HepG2 (cell line): ENCODE data around the gene ADGRL1. TPM values are rescaled to one million over a fixed set of nuclear protein-coding genes. Genes with fewer than 3 reads are reported as not detected.

Source experiments
- polyA plus RNA-seq, 8 experiments: library from polyadenylated mRNA; depleted of rRNA in 3 of 8; stranded (reverse) in 7 of 8; unstranded in 1 of 8; fragments of >200 nt; fragmentation: Illumina TruSeq in 4 of 8; extraction: Trizol in 4 of 8; gene quantifications; 2 replicates each; pipeline versions ENCODE4 v1.2.1 to v1.2.3, GENCODE V29; 2011 to 2016; ENCODE audit warnings: low read depth in 4 of 8, missing spikeins in 1 of 8, mixed read lengths in 1 of 8; ENCODE audit not compliant: insufficient read depth in 1 of 8
- small RNA-seq, 3 experiments: library from RNA; depleted of rRNA; stranded (forward); fragments of <200 nt; gene quantifications; one replicate each; pipeline ENCODE3, GENCODE V24; 2012; ENCODE audit warnings: low read depth in 2 of 3, low replicate concordance in 1 of 3; ENCODE audit not compliant: insufficient read length in 3 of 3, insufficient read depth in 2 of 3
- total RNA-seq, 5 experiments: library from RNA; depleted of rRNA; stranded (reverse); fragments of >200 nt; fragmentation: Illumina TruSeq; extraction: Trizol; gene quantifications; 2 replicates each; pipeline ENCODE4 v1.2.3, GENCODE V29; 2016; ENCODE audit warnings: low read depth in 1 of 5

The ADGRL1 gene
- total and polyA plus RNA-seq, 2 of the 13 experiments (the other 11 are each of a cell fraction or from before 2014, with no cell fraction given): 0.49 to 1.7 TPM

Small RNA genes within 50 kb of the gene (small RNA-seq; reads per million reads assigned to genes)
- 0 reads per million in 3 experiments for gene RN7SL231P

Other genes with a start within 250 kb of the ADGRL1 start
- gene RFX1, start 199.8 kb downstream of the ADGRL1 start, total RNA-seq (2016; rRNA removed; fragmentation: Illumina TruSeq; extraction: Trizol): 1.3 and 1.4 TPM in 2 replicates
- 0.56 and 1.1 TPM in 2 replicates for gene RFX1, start 199.8 kb downstream of the ADGRL1 start, polyA plus RNA-seq (2011; rRNA removed)
- not detected in 2 replicates for gene RLN3, start 178.0 kb downstream of the ADGRL1 start, total RNA-seq (2016; rRNA removed; fragmentation: Illumina TruSeq; extraction: Trizol)
- not detected in 2 replicates for gene RLN3, start 178.0 kb downstream of the ADGRL1 start, polyA plus RNA-seq (2011; rRNA removed)
- 3.4 and 8.1 TPM in 2 replicates for gene IL27RA, start 174.4 kb downstream of the ADGRL1 start, total RNA-seq (2016; rRNA removed; fragmentation: Illumina TruSeq; extraction: Trizol)
- 3.5 and 5.4 TPM in 2 replicates for gene IL27RA, start 174.4 kb downstream of the ADGRL1 start, polyA plus RNA-seq (2011; rRNA removed)
- 2.4 and 2.5 TPM in 2 replicates for gene PALM3, start 144.1 kb downstream of the ADGRL1 start, total RNA-seq (2016; rRNA removed; fragmentation: Illumina TruSeq; extraction: Trizol)
- 0.79 and 1.0 TPM in 2 replicates for gene PALM3, start 144.1 kb downstream of the ADGRL1 start, polyA plus RNA-seq (2011; rRNA removed)
- 5.2 and 5.4 TPM in 2 replicates for gene MISP3, start 133.4 kb downstream of the ADGRL1 start, total RNA-seq (2016; rRNA removed; fragmentation: Illumina TruSeq; extraction: Trizol)
- gene MISP3, start 133.4 kb downstream of the ADGRL1 start, polyA plus RNA-seq (2011; rRNA removed): 2.5 and 3.4 TPM in 2 replicates
- 0.11 TPM in 1 of 2 replicates, not detected in the other for gene C19orf67, start 120.4 kb downstream of the ADGRL1 start, total RNA-seq (2016; rRNA removed; fragmentation: Illumina TruSeq; extraction: Trizol)
- gene C19orf67, start 120.4 kb downstream of the ADGRL1 start, polyA plus RNA-seq (2011; rRNA removed): 0.32 and 0.69 TPM in 2 replicates
- 27.0 and 45.0 TPM in 2 replicates for gene SAMD1, start 115.4 kb downstream of the ADGRL1 start, total RNA-seq (2016; rRNA removed; fragmentation: Illumina TruSeq; extraction: Trizol)
- gene SAMD1, start 115.4 kb downstream of the ADGRL1 start, polyA plus RNA-seq (2011; rRNA removed): 17.5 and 18.9 TPM in 2 replicates
- 11.0 and 14.0 TPM in 2 replicates for gene PRKACA, start 88.4 kb downstream of the ADGRL1 start, total RNA-seq (2016; rRNA removed; fragmentation: Illumina TruSeq; extraction: Trizol)
- 18.2 and 22.9 TPM in 2 replicates for gene PRKACA, start 88.4 kb downstream of the ADGRL1 start, polyA plus RNA-seq (2011; rRNA removed)
- 21.9 and 24.8 TPM in 2 replicates for gene ASF1B, start 69.6 kb downstream of the ADGRL1 start, total RNA-seq (2016; rRNA removed; fragmentation: Illumina TruSeq; extraction: Trizol)
- 14.8 and 18.2 TPM in 2 replicates for gene ASF1B, start 69.6 kb downstream of the ADGRL1 start, polyA plus RNA-seq (2011; rRNA removed)
- gene ADGRE5, start 175.3 kb upstream of the ADGRL1 start, total RNA-seq (2016; rRNA removed; fragmentation: Illumina TruSeq; extraction: Trizol): 1.3 and 2.0 TPM in 2 replicates
- 1.8 and 2.5 TPM in 2 replicates for gene ADGRE5, start 175.3 kb upstream of the ADGRL1 start, polyA plus RNA-seq (2011; rRNA removed)
- 90.4 and 98.1 TPM in 2 replicates for gene DDX39A, start 213.2 kb upstream of the ADGRL1 start, total RNA-seq (2016; rRNA removed; fragmentation: Illumina TruSeq; extraction: Trizol)
- 34.6 and 37.1 TPM in 2 replicates for gene DDX39A, start 213.2 kb upstream of the ADGRL1 start, polyA plus RNA-seq (2011; rRNA removed)
- 46.5 and 54.5 TPM in 2 replicates for gene PKN1, start 227.1 kb upstream of the ADGRL1 start, total RNA-seq (2016; rRNA removed; fragmentation: Illumina TruSeq; extraction: Trizol)
- 45.7 and 48.2 TPM in 2 replicates for gene PKN1, start 227.1 kb upstream of the ADGRL1 start, polyA plus RNA-seq (2011; rRNA removed)